Activated T-helper 1 cell treated with Interleukin-2 at 50 U/mL for 16 hours (primary cell): Measurements from ENCODE around the gene CERKL.

Experiments used
- DNase-seq: peaks from one replicate; pipeline ENCODE4 v3.0.0-alpha.2; 2020; ENCODE audit warnings: low read depth

CERKL gene

DNA sequence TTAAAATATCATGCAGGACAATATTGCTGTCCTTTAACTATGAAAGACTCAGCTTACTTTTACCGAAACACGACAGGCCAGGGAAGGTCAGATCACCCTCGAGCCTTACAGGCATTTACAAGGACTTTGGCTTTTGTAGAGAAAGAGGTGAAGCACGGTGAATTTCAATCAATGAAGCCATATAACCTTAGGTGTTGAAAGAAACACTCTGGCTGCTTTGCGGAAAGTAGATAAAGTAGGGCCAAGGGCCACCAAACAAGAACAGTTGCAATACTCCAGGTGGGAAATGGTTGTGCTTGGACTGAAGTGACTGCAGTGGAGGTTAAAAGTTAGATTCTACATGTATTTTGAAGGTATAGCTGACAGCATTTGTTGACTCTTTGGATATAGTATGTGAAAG, 80.5 kb downstream of the CERKL start:
- no peak for DNase-seq

DNA sequence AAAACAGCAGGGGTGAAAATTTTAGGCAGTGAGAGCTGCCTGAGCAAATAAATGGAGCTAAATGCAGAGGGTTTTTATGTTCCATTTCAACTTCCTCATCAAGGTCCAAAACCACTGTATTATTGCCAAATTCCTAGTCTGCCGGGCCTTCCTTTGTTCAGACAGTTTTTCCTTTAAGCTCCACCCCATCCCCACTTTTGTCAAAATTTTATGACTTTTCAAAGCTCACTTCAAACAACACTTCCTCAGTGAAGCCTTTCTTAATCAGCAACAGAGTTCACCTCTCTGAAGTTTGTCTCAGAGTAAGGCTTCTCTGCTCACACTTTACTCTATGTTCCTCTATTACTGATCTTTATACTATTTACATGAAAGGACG, 81.3 kb downstream of the CERKL start:
- DNase-seq, result no peak

DNA sequence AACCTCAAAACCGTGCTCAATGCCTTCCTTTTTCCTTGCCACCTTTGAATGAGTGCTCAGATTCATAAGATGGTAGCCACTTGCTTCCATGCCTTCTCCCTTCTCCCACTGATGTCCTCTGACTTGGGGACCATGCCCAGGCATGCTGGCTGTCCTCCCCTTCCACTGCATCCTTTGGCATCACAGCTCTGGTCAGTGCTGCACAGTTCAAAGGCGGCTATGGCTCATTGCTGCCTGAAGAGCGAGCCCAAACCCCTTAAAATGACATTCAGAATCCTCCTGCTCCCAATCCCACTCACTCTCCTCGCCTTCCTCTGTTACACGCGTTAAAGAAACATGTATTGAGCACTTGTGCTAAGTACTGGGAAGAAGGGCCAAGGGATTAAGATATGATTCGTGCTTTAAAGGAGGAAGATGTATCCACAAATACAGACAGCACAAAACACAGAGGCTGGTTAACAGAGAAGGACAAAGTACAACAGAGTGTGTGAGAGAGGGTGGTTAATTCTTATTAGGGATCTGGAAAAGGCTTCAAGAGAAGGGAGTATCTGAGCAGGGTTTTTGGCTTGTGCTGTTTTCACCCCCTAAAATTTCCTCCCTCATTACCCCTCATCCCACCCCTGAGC, 81.8 kb downstream of the CERKL start:
- no peak for DNase-seq

- no peak for DNase-seq
Observed at GRCh38 chr2:181574321-181574720, 82.6 kb downstream of the CERKL start.

- no peak for DNase-seq
Observed at GRCh38 chr2:181573140-181573736, 83.7 kb downstream of the CERKL start.

DNA sequence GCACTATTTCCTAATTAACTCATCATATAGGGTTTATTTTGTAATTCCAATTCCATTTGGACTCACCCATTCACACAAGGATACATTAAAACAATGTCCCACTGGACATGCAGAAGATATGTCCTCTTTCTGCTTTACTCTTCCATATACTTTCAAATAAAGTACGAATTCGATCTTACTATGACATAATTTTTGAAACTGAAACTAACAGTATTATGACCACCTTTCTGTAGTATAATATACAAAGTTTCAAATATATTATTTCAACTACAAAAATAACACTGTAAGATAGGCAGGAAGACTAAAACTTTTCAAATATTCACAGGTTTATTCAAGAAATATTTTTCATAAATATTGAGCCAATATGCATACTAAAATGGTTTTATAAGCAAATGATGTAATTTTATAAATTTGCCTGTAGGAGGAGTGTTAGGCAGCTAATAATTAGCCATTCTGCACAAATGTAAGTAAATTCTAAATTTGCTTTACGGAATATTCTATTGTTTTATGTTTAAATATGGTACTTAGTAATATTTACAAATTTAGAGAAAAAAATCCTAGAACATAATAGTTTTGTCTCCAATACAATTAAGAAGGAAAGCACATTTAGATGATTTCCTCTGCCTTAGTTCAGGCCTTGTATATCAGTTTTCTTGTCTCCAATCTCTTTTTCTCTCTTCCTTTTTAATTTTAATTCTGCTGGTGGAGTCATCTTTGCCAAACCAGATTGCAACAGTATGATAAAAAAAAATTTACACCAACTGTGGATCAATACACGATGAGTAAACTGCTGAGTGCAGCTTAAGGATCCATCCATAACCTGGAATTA, 85.9 kb downstream of the CERKL start:
- DNase-seq, result no peak

GRCh38 chr2:181570059-181570458, 86.8 kb downstream of the CERKL start:
- no peak for DNase-seq

DNA sequence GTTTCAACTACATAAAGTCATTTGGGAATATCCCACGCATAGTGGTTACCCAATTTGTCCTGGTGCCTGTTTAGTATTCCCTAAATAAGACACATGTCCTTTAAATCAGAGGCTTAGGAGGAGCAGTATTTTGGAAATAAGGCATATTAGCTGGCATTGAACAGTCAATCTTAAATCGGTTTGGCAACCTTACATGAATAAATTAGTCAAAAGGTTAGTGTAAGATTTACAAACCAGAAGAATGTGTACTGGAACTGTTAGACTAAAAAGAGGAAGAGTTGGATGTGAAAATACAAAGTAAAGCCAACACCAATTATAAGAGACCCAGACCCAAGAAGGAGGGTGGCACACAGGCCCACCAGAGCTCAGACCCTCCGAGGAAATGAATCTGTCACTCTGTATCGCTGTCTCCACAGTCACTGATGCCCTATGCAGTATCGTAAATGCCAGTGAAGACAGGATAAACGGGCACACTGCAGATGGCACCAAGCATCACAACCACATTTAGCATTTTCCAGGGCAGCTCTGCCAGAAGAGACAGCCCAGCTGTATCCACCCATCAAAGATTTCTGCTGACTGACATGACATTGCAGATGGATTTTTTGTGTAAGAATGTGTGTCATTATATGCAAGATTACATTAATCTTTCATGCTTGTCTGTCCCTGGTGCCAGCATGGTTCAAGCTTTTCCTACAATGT, 90.4 kb downstream of the CERKL start:
- no peak for DNase-seq

DNA sequence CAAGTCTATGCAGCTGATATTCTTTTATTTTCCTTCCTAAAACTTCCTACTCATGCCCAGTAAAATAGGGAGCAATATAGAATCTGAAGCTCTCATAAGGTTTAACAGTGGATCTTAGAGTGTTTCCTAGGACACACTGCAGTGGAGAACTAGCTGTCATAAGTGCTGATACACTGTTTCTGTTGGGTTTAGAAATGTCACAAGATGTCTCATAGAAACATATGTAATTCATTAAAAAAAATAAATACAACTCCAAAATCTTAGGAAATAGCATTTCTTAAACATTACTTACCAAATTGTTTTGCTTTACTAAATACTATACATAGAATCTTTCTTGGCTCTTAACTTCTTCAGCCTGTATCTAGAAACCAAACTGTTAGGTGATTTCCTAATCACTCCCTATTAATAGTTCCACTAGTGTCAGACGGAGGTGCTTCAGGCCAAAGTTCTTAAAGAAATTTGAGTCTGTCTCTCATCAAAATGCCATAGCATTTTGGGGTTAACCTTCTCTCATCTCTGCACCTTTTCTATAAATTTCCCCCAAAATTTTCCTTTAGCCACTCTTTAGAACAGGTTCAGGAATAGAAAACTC, 93.7 kb downstream of the CERKL start:
- DNase-seq, result no peak

DNA sequence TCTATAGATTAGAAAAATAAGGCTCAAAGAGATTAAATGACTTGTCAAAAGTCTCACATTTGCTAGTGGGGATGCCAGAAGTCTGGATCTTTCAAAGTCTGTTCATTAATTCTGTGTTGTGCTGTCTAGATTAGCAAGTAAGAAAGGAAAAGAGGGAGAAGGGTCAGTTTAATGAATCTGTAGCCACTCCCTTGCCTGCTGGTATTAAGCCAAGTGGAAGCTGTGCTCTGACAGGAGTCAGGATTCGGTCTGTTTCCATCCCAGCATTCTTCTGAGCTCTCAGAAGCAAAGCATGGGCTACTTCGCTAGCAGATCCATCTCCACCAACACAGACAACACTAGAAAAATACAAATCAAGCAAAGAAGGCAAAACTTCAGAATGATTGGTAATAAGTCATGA, 98.5 kb downstream of the CERKL start:
- DNase-seq, result no peak

DNA sequence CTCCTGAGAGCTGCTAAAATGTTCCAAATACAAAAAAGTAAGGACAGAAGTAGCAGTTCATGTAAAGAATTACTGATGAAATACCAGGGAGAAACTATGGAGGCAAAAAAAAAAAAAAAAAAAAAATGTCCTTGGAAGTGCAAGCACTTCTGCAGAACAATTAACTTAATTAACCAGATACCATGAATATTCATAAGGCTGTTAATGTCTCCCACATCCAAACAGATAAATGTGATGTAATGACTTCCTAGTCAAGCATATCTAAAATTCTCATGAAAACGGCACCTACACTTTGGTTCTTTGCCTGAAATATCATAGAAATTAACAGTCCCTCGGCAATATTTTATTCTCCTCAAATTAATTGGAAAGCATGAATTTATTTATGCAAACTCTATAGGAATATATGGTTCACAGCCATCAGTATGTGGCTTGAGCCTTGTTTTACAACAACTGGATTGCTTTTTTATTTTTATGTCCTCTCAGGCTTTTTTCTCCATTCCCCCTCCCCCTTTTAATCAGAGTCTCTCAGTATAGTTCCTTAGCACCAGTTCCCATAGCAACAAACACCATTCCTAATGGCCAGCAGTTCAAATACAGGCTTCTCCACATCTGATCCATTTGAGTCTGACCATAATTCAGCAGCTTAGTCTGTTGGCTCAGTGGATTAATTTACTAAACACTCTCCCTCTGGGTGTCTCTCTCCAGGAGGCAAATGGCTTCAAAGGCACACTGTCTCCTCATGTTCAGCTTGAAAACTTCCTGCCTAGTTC, 102.7 kb downstream of the CERKL start:
- DNase-seq, result no peak

DNA sequence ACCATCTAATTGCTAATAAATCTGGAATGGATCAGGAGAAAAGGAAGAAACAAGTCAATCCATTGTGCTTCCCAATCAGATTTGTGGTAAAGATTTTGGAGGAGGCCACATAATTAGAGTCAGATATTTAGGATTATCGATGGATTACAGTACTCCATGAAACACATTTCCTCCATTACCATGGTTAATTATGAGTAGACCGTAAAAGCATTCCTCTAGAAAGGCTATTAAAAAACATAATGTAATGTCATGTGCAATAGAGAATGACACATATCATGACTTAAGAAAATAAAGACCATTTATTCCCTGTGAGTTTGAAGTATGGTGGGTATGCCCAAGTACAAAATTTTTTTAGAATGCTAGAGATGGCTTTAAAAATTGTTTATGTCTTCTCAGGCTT, 103.7 kb downstream of the CERKL start:
- DNase-seq, result no peak

DNA sequence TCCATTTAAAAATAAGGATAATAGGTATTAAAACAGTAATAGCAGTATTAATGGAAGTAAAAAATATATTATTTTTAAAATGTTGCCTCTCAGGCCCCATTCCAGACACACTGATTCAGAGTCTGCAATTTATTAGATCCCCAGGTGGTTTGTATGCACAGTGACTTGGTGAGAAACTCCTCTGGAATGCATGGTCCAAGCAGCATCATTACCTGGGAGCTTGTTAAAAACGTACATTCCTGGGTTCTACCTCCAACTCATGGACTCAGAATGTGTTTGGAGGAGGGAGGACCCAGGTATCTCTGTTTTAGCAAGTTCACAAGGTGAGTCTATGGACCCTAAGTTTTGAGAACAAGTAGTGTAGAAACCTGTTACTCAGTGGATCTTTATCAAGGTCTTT, 104.1 kb downstream of the CERKL start:
- DNase-seq, result no peak

DNA sequence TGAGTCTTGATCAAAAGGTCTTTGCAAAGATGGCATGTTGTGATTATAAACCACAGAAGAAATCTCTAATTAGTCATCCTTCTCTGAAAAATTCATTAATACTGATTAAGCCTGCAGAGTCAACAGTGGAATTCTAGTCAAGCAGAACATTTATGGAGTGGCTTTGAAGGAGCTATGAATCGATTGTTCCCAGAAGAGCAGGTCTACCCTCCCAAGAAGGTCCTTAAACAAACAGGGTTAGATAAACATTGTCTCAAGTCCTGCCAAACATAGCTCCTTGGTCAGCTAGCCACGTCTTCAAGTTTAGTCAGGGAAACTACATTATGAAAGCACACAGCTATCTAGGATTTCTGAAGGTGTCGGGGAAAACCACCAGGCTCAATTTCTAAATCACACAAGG, 110.8 kb downstream of the CERKL start:
- no peak for DNase-seq

DNA sequence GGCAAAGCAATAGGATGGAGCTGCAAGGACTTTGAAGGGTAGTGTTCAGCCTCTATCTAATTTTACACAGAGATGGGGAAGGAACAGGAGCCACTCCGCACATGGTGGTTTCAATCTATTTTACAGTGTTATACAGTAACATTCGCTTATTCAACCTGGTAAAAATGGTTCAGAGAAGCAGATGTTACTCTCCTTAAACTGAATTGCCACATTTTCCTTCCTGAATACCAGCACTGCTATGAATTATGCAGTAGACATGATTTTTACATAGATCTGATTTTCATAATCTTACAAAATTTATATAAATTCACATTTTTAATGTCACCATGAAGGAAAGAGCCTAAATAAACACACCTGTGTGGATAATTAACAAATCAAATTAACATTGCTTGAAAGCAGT, 114.7 kb downstream of the CERKL start:
- DNase-seq, result no peak

DNA sequence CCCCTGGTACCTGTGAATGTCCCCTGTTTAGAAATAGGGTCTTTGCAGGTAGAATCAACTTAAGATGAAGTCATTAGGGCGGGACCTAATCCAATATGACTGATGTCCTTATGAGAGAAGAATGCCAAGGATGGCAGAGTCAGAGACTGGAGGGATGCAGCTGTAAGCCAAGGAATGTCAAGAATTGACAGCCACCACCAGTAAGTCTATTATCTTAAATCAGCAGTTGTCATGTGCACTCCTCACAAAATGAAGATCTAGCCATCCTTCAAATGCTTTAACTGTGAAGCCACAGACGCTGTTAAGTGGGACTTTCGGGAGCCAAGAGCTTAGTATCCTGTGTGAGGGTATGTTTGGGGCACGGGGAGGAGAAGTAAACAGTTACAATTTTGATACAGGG, 116.5 kb downstream of the CERKL start:
- no peak for DNase-seq

DNA sequence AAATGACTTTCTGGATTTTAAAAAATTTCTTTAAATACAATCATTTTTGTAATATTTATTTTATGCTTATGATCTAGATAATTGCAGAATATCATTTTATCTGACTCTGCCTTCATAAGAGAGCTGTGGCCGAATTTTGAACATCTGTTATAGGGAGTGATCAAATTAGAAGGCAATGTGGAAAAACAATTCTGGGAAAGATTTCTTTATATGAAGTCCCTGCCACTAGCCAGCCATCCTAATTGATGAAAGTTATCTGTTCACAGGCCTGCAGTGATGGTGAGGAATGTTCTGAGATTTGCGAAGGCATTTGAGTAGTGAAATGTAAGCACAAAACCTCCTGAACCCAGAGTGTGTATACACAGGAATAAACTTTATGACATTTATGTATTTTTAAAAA, 120.2 kb downstream of the CERKL start:
- DNase-seq, result no peak

DNA sequence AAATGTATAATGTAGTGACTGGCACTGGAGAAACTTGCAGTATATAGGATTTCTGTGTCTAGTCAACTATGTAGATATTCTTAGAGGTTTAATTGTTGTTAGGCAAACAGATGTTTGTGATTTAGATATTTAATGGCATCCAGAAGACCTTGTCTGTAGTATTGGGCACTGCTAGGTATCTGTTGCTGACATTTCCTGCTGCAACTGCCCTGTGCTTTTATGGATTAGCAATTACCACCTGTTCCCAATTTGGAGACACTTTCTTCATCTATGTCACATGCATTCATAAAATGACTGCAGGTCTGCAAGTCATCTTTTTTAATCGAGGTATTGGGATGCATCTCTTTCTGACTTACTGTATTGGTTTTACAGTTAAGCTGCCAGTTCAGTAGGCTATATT, 128.5 kb downstream of the CERKL start:
- no peak for DNase-seq

- no peak for DNase-seq
Observed at GRCh38 chr2:181527058-181527457, 129.8 kb downstream of the CERKL start.

DNA sequence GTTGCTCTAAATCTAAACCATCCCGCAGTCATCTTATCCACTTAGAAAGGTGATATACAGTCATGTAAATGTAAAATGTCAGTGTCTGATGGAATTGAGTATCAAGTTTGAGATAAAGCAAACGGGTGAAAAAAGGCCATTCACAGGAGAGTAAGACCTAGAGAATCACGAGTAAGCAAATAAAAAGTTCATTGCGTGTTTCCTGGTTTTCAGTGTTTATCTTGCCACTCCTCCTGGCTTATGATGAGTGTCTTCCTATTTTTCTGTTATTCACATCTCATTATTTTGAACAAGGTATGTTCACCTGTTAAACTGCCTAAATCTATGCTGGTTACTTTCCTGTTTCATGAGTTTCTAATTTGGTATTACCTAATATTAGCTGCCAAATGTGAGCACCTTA, 130.9 kb downstream of the CERKL start:
- DNase-seq, result no peak

- no peak for DNase-seq
Observed at GRCh38 chr2:181523756-181524155, 133.1 kb downstream of the CERKL start.

DNA sequence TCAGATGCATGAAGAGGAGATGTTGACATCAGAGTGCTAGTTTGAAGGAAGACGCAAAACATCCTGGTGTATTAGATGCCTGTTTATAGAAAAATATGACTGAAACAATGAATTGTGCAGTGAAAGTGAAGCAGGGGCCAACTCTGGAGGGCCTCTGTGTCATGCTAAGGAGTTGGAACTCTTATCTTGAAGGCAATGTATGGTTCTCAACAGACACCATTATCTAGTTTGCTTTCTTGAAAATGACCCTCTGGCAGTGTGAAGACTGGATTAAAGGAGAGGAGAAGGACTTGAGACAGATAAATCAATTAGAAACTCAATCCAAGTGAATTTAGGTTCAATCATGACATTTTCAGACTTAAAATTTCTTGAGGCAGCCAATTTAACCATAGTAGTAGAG, 136.7 kb downstream of the CERKL start:
- no peak for DNase-seq
